Stimulated activated CD4-positive, alpha-beta T cell treated with anti-CD3 and anti-CD28 coated beads, Interleukin-1b, Interleukin-23, amount 100 ng/mL, for 24 hours (primary cell): ENCODE measurements around the gene PLEKHM1.
A peak's percentile ranks its signal among the peaks of the same experiment; 100 is the strongest.
"Not testable (repeated sequence)": the region's sequence is repeated elsewhere in the genome, so short reads cannot be mapped to it uniquely, and the experiment has no call there.

ENCODE experiments used
- DNase-seq, 4 experiments: peaks; one replicate each; pipeline ENCODE4 v3.0.0-alpha.2; 2020; ENCODE audit warnings: low read depth in 4 of 4, low spot score in 1 of 4

Gene PLEKHM1

GRCh38 chr17:45490615-45491433 is at the start of gene PLEKHM1:
PLEKHM1 (minus strand) TSS chr17:45490721; CDS start chr17:45482484, 8,237 bp downstream.
- DNase-seq, result peak; percentile 45 to 79 (median 64)

- DNase-seq, result not testable (repeated sequence)
These were observed 47.6 kb upstream of the PLEKHM1 start for GRCh38 chr17:45538168-45538567.

GRCh38 chr17:45506072-45506471 is 15.6 kb upstream of the PLEKHM1 start:
- not testable (repeated sequence) for DNase-seq

- not testable (repeated sequence) for DNase-seq
These were observed 14.7 kb upstream of the PLEKHM1 start for GRCh38 chr17:45505183-45505582.

GRCh38 chr17:45501092-45501707 is 10.7 kb upstream of the PLEKHM1 start:
- DNase-seq, result not testable (repeated sequence)

GRCh38 chr17:45500478-45500877 is 10.0 kb upstream of the PLEKHM1 start:
- DNase-seq, result not testable (repeated sequence)

- DNase-seq, result not testable (repeated sequence)
These were observed 8.7 kb upstream of the PLEKHM1 start for GRCh38 chr17:45499208-45499607.

- not testable (repeated sequence) for DNase-seq
These were observed 7.9 kb upstream of the PLEKHM1 start for GRCh38 chr17:45498377-45498776.

GRCh38 chr17:45497449-45497848 is 6.9 kb upstream of the PLEKHM1 start:
- not testable (repeated sequence) for DNase-seq

- DNase-seq, result not testable (repeated sequence)
These were observed 6.0 kb upstream of the PLEKHM1 start for GRCh38 chr17:45496507-45496906.

- DNase-seq, result not testable (repeated sequence)
These were observed 4.0 kb upstream of the PLEKHM1 start for GRCh38 chr17:45494556-45494955.

GRCh38 chr17:45492156-45492555 is 1.6 kb upstream of the PLEKHM1 start:
- not testable (repeated sequence) for DNase-seq

- DNase-seq, result not testable (repeated sequence)
These were observed 323 bp downstream of the PLEKHM1 start for GRCh38 chr17:45490198-45490597.

- DNase-seq, result not testable (repeated sequence)
These were observed 2.8 kb downstream of the PLEKHM1 start for GRCh38 chr17:45487704-45488103.

GRCh38 chr17:45483591-45484216 is 6.8 kb downstream of the PLEKHM1 start:
- DNase-seq, result not testable (repeated sequence)

- DNase-seq, result not testable (repeated sequence)
These were observed 7.3 kb downstream of the PLEKHM1 start for GRCh38 chr17:45483177-45483576.

- DNase-seq, result not testable (repeated sequence)
These were observed 8.2 kb downstream of the PLEKHM1 start for GRCh38 chr17:45482317-45482716.

GRCh38 chr17:45475436-45475835 is 15.1 kb downstream of the PLEKHM1 start:
- not testable (repeated sequence) for DNase-seq

GRCh38 chr17:45472249-45472648 is 18.3 kb downstream of the PLEKHM1 start:
- DNase-seq, result not testable (repeated sequence)

GRCh38 chr17:45469204-45469563 is 21.3 kb downstream of the PLEKHM1 start:
- not testable (repeated sequence) for DNase-seq

- not testable (repeated sequence) for DNase-seq
These were observed 22.0 kb downstream of the PLEKHM1 start for GRCh38 chr17:45468293-45469203.
